GM06990 (cell line): ENCODE measurements around the gene DTX3L.

ENCODE experiments used
- DNase-seq: peaks from one replicate; pipeline ENCODE4 v3.0.0-alpha.2; 2011; ENCODE audit not compliant: insufficient read length; ENCODE audit errors: extremely low read depth
- H3K27me3 ChIP-seq: replicated peaks from 2 replicates; pipeline ENCODE4 v1.6.0; 2011; ENCODE audit warnings: low read length; ENCODE audit not compliant: control insufficient read depth, insufficient read depth
- H3K36me3 ChIP-seq: 2 replicates; pipeline ENCODE4 v1.5.1; 2011; ENCODE audit warnings: low read length; ENCODE audit not compliant: control insufficient read depth, insufficient read depth
- H3K4me3 ChIP-seq: replicated peaks from 2 replicates; pipeline ENCODE4 v1.5.1; 2011; ENCODE audit warnings: low read depth, mild to moderate bottlenecking, control low read depth, low read length
- CTCF ChIP-seq: IDR thresholded peaks from 2 replicates; pipeline ENCODE4 v1.5.1; 2011; ENCODE audit warnings: low read length, control low read depth, mild to moderate bottlenecking, inconsistent platforms; ENCODE audit not compliant: insufficient read depth, poor library complexity, severe bottlenecking

DTX3L gene

GRCh38 chr3:122577409-122578031, 13.4 kb downstream of the DTX3L start, which contains the start of gene PARP15:
Gene PARP15 (plus strand): TSS chr3:122577650. CDS start chr3:122577668, 18 bp downstream.
- H3K36me3 ChIP-seq = no peaks in the 10 kb centered on the region
- peak; percentile 77 for DNase-seq
- TF ChIP-seq CTCF = no peak
- H3K27me3 ChIP-seq = no peaks in the 10 kb centered on the region
- peak within 1 kb of the TSS; percentile 85 for H3K4me3 ChIP-seq

- Histone ChIP-seq H3K36me3 (no peaks in the 10 kb centered on the region), H3K4me3 (peak overlapping the region; percentile 85), H3K27me3 (no peaks in the 10 kb centered on the region)
- TF ChIP-seq CTCF = no peak
- no peak for DNase-seq
Observed at GRCh38 chr3:122578069-122578740, 14.1 kb downstream of the DTX3L start.

- H3K4me3 ChIP-seq = no peak overlapping the region
- H3K27me3 ChIP-seq = no peaks in the 10 kb centered on the region
- no peak for TF ChIP-seq CTCF
- no peak for DNase-seq
- H3K36me3 ChIP-seq = peaks cover 2% of the 10 kb centered on the region
Observed at GRCh38 chr3:122580470-122580869, 16.3 kb downstream of the DTX3L start.

GRCh38 chr3:122581622-122582021, 17.5 kb downstream of the DTX3L start:
- Histone ChIP-seq H3K36me3 (peaks cover 2% of the 10 kb centered on the region), H3K27me3 (no peaks in the 10 kb centered on the region), H3K4me3 (no peak overlapping the region)
- DNase-seq = no peak
- TF ChIP-seq CTCF = no peak

- Histone ChIP-seq H3K4me3 (no peak overlapping the region), H3K27me3 (no peaks in the 10 kb centered on the region), H3K36me3 (peaks cover 2% of the 10 kb centered on the region)
- no peak for TF ChIP-seq CTCF
- no peak for DNase-seq
Observed at GRCh38 chr3:122582390-122582789, 18.3 kb downstream of the DTX3L start.
